ENCODE data around the gene HACL1. TPM values are rescaled to one million over a fixed set of nuclear protein-coding genes. Genes with fewer than 3 reads are reported as not detected.

HACL1 gene
- polyA plus RNA-seq, 1 donor (not counting 4 experiments of a cell fraction or from before 2014, with no cell fraction given), result 23.1 TPM

GRCh38 chr3:15549846-15550245, 51.5 kb downstream of the HACL1 start:
- DNase-seq (ENCODE audit: low read depth, low spot score) (no peak), FAIRE-seq (no peak)
- no peaks in the 10 kb centered on the region for H3K79me2 ChIP-seq (ENCODE audit: control insufficient read depth, insufficient read depth, low read length)
- H4K20me1 ChIP-seq (ENCODE audit: control insufficient read depth, extremely low read depth, insufficient read depth, low read length), result no peaks in the 10 kb centered on the region
- TF ChIP-seq CTCF (optimal IDR thresholded peaks at IDR 0.05 in 1 of 3, IDR thresholded peaks at IDR 0.05 in 1 of 3, conservative IDR thresholded peaks at IDR 0.05 in 1 of 3; ENCODE audit: extremely low read depth in 1 of 3, insufficient read depth in 2 of 3, low read length in 3 of 3) (no peak), EZH2 (IDR thresholded peaks at IDR 0.05; ENCODE audit: low read length) (no peak)
- H3K9me1 ChIP-seq (ENCODE audit: control insufficient read depth, extremely low read depth, insufficient read depth, low read length), result no peaks in the 10 kb centered on the region
- no peak overlapping the region for H3K4me2 ChIP-seq (ENCODE audit: control insufficient read depth, extremely low read depth, insufficient read depth, low read depth, low read length)
- no peaks in the 10 kb centered on the region for H3K9me3 ChIP-seq (ENCODE audit: control insufficient read depth, low read depth, low read length)
- no peak overlapping the region for H3K9ac ChIP-seq (ENCODE audit: control insufficient read depth, extremely low read depth, insufficient read depth, low read length)
- no peak overlapping the region for H2AFZ ChIP-seq (ENCODE audit: control insufficient read depth, low read length)
- H3K36me3 ChIP-seq (ENCODE audit: control insufficient read depth in 2 of 2, extremely low read depth in 1 of 2, insufficient read depth in 2 of 2, low read length in 2 of 2), result peaks cover 0 to 4% of the 10 kb centered on the region in 2 experiments
- H3K27ac ChIP-seq (ENCODE audit: control insufficient read depth, insufficient read depth, low read length), result no peak overlapping the region
- no peak overlapping the region for H3K4me3 ChIP-seq (ENCODE audit: control insufficient read depth in 2 of 3, extremely low read depth in 1 of 3, insufficient read depth in 2 of 3, low read depth in 1 of 3, low read length in 3 of 3)
- H3K27me3 ChIP-seq (ENCODE audit: control insufficient read depth, extremely low read depth, insufficient read depth, low read length), result no peaks in the 10 kb centered on the region
- dilution Hi-C loops (cut with MboI; ENCODE audit: extremely low pct_ligation_motif_present, low sequenced_read_pairs), result no loop called here
- H3K4me1 ChIP-seq (ENCODE audit: control insufficient read depth, extremely low read depth, insufficient read depth, low read length), result no peaks in the 10 kb centered on the region

- no peaks in the 10 kb centered on the region for H3K4me1 ChIP-seq (ENCODE audit: control insufficient read depth, extremely low read depth, insufficient read depth, low read length)
- FAIRE-seq, result no peak
These were observed 58.8 kb downstream of the HACL1 start for GRCh38 chr3:15542614-15543013.

More at GRCh38 chr3:15542614-15543013, 58.8 kb downstream of the HACL1 start:
- dilution Hi-C loops (cut with MboI; ENCODE audit: extremely low pct_ligation_motif_present, low sequenced_read_pairs), result no loop called here
- H3K79me2 ChIP-seq (ENCODE audit: control insufficient read depth, insufficient read depth, low read length), result no peaks in the 10 kb centered on the region
- H4K20me1 ChIP-seq (ENCODE audit: control insufficient read depth, extremely low read depth, insufficient read depth, low read length), result no peaks in the 10 kb centered on the region
- no peak overlapping the region for H3K4me3 ChIP-seq (ENCODE audit: control insufficient read depth in 2 of 3, extremely low read depth in 1 of 3, insufficient read depth in 2 of 3, low read depth in 1 of 3, low read length in 3 of 3)
- no peak overlapping the region for H2AFZ ChIP-seq (ENCODE audit: control insufficient read depth, low read length)
- no peaks in the 10 kb centered on the region for H3K9me1 ChIP-seq (ENCODE audit: control insufficient read depth, extremely low read depth, insufficient read depth, low read length)
- H3K36me3 ChIP-seq (ENCODE audit: control insufficient read depth in 2 of 2, extremely low read depth in 1 of 2, insufficient read depth in 2 of 2, low read length in 2 of 2), result no peaks in the 10 kb centered on the region
- peaks cover 4% of the 10 kb centered on the region for H3K27me3 ChIP-seq (ENCODE audit: control insufficient read depth, extremely low read depth, insufficient read depth, low read length)
- H3K9me3 ChIP-seq (ENCODE audit: control insufficient read depth, low read depth, low read length), result no peaks in the 10 kb centered on the region
- no peak for DNase-seq (ENCODE audit: low read depth, low spot score)
- no peak for TF ChIP-seq EZH2 (IDR thresholded peaks at IDR 0.05; ENCODE audit: low read length)
- TF ChIP-seq CTCF (optimal IDR thresholded peaks at IDR 0.05 in 1 of 3, IDR thresholded peaks at IDR 0.05 in 1 of 3, conservative IDR thresholded peaks at IDR 0.05 in 1 of 3; ENCODE audit: extremely low read depth in 1 of 3, insufficient read depth in 2 of 3, low read length in 3 of 3), result no peak
- H3K9ac ChIP-seq (ENCODE audit: control insufficient read depth, extremely low read depth, insufficient read depth, low read length), result no peak overlapping the region
- H3K27ac ChIP-seq (ENCODE audit: control insufficient read depth, insufficient read depth, low read length), result no peak overlapping the region
- no peak overlapping the region for H3K4me2 ChIP-seq (ENCODE audit: control insufficient read depth, extremely low read depth, insufficient read depth, low read depth, low read length)
